Neural progenitor cell (in vitro differentiated cells): Measurements from ENCODE around the gene SSTR3.

Experiments used
- CTCF ChIP-seq: fragments of 200-600 bp; sonication (generic); IDR thresholded peaks from 2 replicates; pipeline ENCODE4 v1.5.1; 2017; ENCODE audit warnings: antibody characterized with exemption, mild to moderate bottlenecking
- EZH2 ChIP-seq: fragments of 200-600 bp; sonication (generic); IDR thresholded peaks from 2 replicates; pipeline ENCODE4 v1.6.1; 2017; ENCODE audit warnings: antibody characterized with exemption, mild to moderate bottlenecking, moderate library complexity

GRCh38 chr22:37256075-37256726, 43.9 kb upstream of the SSTR3 start:
- no peak for TF ChIP-seq CTCF
- TF ChIP-seq EZH2, result no peak
